GM21825 (cell line): ENCODE results near the gene SS18L1.

Experiments
- ATAC-seq: cut with Tn5 transposase; IDR thresholded peaks from one replicate; pipeline ENCODE4 v1.9.1; 2021; ENCODE audit warnings: mild to moderate bottlenecking, moderate library complexity; ENCODE audit not compliant: unreplicated experiment

Gene SS18L1

DNA sequence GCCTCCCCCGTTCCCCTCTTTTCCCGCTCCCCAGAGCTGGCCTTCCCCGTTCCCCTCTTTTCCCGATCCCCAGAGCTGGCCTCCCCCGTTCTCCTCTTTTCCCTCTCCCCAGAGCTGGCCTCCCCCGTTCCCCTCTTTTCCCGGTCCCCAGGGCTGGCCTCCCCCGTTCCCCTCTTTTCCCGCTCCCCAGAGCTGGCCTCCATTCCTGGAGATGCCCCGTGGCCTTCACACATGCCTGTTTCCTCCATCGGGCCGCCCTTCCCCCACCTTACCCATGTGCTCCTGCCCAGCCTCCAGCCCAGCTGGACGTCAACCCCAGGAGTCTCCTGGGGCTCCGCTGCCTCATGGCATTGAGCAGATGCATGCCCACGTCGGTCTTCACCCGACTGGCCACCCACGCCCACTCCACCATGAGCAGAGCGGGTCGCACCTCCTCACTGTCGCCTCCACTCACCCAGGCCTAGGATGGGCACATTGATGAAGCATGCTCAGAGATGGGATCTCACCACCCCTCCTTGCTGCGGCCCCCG is 8.3 kb downstream of the SS18L1 start:
- no peak for ATAC-seq

DNA sequence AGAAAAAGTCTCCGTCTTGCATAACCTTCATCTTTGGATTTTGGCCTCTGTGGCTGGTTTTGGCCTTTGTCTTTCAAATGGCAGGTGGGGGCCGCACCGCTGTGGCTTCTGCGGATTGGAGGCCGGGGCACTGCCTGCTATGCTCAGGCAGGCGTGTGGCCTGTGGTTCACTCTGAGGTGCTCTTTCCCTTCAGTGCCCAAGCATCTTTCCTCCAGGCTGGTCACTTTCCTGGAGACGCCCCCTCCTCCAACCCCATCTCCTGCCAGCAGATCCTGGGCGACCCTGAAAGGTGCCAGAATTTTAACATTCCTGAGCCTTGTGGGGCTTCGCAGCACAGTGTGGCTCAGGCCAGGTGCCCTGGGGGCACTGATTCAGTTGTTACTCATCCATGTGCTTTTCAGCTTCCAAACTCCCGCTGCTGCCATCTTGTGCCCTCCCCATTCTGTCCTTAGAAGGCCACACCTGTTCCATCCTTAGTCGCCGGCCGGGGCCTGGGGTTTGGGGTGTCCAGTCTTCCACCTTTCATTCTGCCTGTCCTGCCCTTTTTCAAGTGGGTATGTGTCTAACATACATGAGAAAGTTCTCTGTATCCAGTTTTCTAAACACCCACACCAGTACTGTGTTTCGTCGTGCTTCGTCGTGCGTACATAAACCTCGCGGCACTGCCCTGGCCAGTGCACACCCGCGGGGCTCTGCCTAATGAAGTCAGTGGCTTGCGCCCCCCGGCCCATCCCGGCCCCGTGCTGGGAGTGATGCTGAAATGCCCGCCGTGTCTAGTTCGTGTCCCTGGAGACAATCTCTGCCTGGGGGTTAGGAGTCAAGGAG is 12.1 kb downstream of the SS18L1 start:
- no peak for ATAC-seq

DNA sequence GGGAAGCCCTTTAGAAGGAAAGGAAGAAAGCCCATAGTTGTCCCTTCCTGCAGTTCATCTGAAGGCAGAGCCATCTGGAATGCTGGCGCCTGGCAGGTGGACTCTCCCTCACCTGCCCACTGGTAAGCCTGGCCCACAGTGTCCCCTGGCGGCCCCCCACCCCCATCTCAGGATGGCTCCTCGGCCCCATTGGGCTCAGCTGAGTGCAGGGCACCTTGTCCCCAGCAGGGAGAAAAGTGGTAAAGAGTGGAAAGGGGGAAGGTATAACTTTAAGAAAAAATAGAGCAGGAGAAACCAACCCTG is 12.6 kb downstream of the SS18L1 start:
- ATAC-seq = no peak

DNA sequence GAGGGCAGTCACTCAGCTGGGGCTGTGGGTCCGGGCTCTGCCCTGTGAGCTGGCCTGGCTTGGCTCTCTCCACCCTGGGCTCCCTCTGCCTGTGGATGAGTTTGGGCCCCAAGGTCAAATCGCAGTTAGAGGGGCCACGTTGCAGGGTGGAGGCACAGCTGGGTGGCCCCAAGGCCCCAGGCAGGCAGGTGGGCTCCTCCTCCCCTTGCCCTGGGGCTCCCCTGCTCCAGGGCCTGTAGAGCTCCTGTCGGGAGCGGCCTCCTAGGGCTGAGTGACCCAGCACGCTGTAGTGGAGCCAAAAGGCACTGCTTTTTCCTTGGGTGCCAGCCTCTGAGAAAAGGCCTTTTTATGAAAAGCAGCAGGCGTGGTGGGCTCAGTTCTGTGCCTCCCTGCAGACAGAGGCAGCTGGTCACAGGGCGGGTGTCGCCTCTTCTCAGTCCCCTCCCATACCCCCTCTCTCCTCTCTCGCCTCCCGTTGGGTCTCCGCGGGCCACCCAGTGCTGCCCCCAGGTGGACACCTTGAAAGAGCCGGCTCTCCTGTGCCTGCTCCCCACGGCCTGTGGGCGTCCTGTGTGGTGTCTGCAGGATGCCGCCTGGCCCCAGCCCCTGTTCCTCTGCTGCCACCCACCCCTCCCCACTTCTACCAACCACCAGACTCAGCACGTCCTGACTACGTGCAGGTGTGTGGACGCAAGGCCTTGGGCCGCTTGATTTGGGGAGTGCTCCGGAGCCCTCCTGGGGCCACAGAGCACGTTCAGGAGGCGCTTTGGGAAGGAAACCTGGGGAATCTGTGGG is 13.2 kb downstream of the SS18L1 start:
- ATAC-seq = no peak

DNA sequence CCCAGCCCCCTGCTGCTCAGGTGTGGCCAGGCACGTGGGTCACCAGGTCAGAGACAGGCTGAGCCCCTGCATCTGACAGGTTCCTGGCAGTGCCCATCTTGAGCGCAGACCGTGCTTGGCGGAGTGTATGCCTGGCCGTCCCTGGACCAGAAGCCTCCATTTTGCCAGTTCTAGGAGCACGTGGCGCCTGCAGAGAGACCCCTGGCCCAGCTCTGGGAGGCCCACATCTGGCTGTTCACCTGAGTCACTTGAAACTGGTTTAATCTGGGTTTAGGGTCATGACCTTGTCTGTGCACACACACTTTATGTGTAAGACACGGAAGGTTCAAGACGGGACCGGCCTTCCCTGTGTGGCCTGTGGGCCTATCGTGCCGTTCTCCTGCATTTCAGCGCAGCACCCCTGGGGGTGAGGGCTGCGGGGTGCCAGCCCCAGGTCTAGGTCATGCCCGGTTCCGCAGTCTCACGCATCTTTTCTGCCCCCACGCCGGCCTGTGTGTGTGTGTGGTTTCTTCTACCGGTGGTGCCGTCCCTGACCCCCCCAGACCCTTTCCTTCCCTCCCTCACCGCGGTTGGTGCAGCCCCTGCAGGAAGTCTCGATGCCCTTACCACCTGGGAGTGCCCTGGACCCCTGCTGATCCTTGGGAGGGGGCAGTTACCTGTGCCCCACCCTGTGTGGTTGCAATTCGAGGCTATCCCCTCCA is 14.0 kb downstream of the SS18L1 start:
- ATAC-seq = no peak

DNA sequence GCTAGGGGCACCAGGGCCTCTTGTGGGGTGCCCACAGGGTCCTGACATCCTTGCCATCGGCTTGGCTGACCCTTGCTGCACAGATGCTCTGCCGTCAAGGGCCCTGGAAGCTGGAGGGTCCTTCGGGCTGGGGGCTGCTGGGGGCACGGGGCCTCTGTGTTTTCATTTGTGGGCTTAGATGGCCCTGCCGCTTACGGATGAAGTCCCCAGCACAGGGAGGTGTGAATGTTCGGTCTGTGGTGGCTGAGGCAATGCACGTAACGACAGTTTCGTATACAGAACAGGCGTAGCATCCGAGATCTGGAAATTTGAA is 14.5 kb downstream of the SS18L1 start:
- no peak for ATAC-seq

DNA sequence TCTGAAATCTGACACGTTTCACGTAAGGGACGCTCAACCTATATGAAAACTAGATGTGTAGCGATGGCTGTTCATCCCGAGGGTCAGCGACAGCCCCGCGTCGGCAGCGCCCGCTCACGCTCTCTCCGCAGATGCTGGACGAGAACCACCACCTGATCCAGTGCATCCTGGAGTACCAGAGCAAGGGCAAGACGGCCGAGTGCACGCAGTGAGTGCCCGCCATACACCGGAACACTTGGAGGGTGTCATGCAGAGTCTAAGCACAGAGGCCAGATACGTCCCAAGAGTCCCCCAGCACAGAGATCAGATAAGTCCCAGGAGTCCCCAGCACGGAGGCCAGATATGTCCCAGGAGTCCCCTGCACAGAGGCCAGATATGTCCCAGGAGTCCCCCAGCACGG is 15.0 kb downstream of the SS18L1 start:
- ATAC-seq = no peak

DNA sequence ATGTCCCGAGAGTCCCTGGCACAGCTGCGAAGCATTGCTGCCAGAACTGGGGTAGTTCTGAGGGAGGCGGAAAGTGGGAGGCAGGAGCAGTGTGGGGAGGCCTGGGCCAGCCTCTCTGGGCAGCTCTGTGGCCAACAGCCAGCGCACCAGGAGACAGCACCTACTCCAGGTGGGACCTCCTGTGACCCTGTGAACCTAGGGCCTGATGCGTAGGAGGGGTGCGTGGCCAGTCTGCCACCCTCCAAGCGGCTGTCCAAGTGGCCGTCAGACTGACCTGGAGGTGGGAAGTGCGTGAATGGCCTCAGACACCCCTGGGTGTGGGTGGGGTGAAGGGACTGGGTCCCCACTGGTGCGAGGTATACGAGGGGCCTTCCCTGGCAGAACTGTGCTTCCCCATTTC is 15.5 kb downstream of the SS18L1 start:
- no peak for ATAC-seq

DNA sequence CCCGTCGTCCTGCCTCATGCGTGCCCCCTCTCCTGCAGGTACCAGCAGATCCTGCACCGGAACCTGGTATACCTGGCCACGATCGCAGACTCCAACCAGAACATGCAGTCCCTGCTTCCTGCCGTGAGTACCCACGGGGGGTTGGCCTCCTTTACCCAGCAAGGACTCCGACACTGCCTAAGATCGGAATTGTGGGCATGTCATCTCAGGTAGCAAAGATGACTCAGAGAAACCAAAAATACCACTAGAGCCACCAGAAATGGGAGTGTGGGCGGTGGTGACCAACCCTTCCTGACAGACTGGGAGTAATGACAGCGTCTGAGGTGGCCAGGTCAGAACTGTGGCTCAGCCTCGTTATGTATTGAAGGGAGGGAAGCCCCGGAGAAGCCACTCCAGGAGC is 16.3 kb downstream of the SS18L1 start:
- no peak for ATAC-seq

DNA sequence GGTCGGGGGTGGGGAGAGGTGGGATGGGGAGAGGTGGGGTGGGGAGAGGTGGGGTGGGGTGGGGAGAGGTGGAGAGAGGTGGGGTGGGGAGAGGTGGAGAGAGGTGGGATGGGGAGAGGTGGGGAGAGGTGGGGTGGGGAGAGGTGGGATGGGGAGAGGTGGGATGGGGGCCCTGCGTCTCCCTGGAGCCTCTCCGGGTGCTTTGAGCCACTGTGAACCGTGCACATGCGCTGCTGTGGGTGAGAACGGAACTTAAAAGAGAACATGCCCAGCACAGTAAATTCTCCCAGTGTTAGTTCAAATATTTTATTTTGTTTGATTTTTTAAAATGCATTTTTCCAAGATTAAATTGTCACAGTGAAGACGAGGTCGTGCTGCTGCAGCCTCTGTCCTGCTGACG is 16.7 kb downstream of the SS18L1 start:
- ATAC-seq = no peak

DNA sequence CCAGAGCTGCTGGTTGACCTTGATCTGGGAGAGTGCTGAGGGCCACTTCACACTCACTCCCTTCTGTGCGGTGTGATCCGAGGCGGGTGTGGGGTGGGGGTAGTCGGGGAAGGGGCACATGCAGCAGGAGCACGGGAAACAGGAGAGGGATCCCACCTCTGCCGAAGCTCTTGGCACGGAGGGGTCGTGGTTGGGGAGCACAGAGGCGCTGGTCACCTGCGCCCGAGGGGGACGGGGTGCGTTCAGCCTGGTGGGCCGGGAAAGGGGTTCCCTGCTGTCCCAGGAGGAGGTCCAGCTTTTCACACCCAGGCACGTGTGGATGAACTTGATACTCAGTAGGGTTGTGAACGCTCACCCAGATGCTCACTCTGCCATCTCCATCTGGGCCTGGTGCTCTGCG is 17.3 kb downstream of the SS18L1 start:
- ATAC-seq = no peak

DNA sequence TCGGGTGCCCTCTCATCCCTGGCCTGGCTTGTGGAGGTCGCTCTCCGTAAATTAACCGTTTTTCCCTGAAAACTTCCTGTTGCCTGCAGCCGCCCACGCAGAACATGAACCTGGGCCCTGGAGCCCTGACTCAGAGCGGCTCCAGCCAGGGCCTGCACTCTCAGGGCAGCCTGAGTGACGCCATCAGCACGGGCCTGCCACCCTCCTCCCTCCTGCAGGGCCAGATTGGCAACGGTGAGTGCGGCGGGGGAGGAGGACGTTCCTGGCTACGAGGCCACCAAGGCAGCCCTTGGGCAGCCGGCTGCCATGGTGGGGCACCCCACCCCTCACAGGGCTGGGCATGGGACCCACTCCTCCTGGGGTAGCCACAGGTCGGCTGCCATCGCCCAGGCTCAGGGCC is 17.8 kb downstream of the SS18L1 start:
- ATAC-seq = no peak

DNA sequence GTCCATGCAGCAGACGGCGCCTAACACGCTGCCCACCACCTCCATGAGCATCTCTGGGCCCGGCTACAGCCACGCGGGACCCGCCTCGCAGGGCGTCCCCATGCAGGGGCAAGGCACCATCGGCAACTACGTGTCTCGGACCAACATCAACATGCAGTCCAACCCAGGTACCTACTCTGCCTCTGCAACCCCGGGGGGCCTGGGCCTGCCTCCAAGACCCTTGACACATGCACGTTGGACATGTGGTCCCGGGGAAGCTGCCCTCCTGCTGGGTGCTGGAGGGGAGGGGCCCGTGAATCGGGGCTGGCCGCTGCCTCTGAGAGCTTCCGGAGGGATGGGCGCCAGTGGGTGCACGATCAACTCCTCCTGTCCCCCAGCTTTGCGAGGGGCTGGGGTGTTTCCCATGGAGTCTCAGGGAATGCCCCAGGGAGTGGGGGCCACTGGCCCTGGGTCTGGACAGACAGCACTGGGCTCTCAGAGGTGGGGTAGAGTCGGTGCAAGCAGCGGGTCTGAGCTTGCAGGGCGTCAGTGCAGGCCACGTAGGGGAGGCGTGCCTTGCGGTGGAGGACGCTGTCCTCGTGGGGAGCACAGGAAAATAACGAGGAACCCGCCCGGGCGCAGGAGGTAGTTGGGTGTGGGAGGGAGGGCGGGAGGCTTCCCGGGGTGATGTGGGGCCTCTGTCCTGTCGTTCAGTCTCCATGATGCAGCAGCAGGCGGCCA is 19.4 kb downstream of the SS18L1 start:
- no peak for ATAC-seq

DNA sequence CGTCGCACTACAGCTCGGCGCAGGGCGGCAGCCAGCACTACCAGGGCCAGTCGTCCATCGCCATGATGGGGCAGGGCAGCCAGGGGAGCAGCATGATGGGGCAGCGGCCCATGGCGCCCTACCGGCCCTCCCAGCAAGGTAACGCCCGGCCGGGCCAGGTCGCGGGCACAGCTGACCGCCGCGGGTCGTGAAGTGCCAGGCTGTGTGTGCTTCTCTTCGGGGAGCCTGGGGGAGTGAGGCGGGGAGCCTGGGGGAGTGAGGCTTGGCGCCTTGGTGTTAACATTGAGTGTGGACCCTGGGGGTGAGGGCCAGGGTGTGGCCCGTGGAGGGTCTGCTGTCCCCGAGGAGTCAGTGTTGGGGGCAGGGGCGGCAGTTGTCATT is 19.9 kb downstream of the SS18L1 start:
- ATAC-seq = no peak

DNA sequence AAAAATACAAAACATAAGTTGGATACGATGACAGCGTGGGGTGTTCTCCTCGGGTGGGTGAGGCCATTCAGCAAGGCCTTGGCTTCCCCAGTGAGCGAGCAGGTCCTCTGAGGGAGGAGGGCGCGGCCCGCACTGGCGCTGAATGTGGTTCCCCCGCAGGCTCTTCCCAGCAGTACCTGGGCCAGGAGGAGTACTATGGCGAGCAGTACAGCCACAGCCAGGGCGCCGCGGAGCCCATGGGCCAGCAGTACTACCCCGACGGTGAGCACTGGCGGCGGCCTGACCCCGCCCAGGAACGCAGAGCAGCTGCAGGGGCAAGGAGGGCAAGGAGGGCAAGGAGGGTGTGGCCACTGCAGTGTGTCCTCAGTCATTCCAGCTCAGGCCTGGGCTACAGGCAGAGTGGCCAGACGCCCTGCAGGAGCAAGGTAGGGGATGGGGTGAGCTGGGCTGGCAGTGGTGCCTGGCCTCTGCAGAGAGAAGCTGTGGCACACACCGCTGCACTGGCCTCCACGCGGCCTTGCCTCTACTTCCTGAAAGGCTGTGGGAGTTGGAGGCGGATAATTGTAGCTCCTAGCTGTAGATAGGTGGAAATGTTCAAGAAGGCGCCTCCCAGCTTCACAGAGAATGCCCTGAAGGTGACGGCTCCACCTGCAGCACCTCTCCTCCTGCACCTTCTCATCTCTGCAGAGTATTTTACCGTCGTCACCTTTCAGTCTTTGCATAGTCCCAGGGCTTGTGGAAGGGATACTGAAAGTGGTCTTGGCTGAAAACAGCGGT is 20.6 kb downstream of the SS18L1 start:
- no peak for ATAC-seq

DNA sequence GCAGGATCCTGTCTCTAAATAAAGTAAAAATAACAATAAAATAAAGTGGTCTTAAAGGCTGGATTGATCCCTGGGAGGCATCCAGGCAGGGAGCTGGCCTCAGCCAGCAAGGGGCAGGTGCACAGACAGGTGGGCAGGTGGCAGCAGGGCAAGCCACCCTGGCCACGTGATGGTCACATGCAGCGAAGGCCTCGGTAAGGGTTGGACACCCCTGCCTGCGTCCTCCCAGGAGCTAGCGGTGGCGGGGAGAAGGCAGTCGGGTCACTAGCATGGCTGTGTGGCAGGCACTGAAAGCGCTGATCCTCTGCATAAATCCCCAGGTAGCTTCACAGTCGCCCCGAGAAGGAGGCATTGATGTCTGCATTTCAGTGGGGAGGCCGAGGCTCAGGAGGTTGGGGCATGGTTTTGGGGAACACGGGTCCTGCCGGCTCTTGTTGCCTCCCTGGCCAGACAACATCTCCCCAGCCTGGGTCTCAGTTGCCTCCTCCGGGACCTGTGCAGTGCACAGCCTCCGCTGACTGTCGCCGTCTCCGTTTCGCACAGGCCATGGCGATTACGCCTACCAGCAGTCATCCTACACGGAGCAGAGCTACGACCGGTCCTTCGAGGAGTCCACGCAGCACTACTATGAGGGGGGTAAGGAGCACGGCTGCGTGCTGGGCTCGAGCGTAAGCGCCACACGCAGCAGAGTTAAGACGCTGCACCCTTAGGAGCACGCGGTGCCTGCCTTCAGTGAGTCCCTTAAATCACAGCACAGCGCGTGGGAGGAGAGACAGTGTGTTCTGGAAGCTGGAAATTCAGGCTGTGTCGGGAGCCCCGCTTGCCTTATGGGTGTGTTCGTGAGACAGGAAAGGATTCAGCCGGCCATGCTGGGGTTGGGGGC is 21.6 kb downstream of the SS18L1 start:
- ATAC-seq = no peak

DNA sequence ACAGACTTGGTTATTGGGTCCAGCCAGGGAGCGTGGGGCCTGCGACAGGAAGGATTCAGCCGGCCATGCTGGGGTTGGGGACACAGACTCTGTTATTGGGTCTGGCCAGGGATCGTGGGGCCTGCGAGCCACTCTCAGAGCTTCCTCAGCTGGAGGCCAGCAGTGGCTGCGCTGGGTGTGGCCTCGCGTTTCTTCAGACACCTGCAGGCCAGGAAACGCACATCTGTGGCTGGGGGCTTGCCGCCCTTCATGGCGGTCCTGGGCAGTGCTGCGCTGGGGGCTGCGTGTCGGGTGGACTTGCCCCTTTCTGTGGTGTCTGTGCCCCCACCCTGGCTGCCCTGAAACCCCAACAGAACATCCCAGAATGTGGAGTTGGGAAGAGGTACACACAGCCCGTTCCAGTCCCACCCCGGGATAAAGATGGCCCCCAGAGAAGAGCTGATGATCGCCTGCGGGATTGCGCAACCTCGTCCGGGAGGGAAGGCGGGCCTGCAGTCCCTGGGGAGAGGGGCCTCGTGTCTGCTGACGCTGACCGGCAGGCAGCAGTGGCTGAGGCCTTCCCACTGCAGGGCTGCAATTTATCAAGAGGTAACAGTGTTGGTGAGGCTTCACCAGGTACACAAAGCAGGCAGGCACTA is 22.3 kb downstream of the SS18L1 start:
- ATAC-seq = no peak

DNA sequence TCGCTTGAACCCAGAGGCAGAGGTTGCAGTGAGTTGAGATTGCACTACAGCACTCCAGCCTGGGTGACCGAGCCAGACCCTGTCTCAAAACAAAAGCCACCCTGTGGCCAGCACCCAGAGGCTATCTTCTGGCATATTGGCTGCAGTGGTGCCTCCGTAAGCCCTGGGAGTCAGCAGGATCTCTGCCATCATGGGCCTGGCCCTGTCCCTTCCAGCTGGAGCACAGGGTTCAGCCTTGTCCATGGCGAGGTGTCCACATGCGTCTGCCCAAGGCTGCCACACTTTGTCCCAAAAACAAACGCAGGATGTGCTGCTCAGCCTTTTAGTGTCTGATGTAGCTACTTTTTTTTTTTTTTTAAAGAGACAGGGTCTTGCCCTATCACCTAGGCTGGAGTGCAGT is 23.9 kb downstream of the SS18L1 start:
- no peak for ATAC-seq

DNA sequence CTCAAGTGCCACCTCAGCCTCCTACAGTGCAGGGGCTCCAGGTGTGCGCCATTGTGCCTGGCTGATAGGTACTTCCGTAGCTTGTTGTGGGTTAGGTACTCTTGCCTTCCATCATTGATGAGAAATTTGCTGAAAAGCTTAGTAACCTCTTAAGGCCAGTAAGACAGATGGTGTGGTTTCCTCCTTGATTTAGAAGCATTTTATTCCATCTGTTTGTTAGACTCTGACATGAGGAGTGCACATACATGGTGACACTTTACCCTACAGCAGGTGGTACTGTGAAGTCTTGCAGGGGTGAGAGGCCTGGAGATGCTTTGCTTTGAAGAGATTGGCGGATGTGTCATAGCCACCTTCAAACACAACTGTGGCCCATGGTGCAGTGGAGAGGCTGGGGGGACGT is 24.5 kb downstream of the SS18L1 start:
- ATAC-seq = no peak
